NCI-H1930 (cell line): ENCODE results near the gene GPALPP1.
"Not testable (repeated sequence)": the region's sequence is repeated elsewhere in the genome, so short reads cannot be mapped to it uniquely, and the experiment has no call there.

Experiments used
- DNase-seq, 2 experiments: peaks; one replicate each; lab custom pipeline; 2025; lab: John Stamatoyannopoulos, UW

The GPALPP1 gene

GRCh38 chr13:44989071-44989889, at the start of gene GPALPP1, which contains the start of gene NUFIP1:
TSS of gene GPALPP1 (plus strand) at chr13:44989538. CDS start at chr13:44989655, 117 bp downstream.
TSS of gene NUFIP1 (minus strand) at chr13:44989471. CDS start at chr13:44989436, 35 bp downstream.
- peak; percentile 88 to 90 for DNase-seq

GRCh38 chr13:44943411-44943810, 45.9 kb upstream of the GPALPP1 start:
- not testable (repeated sequence) for DNase-seq

- DNase-seq = no peak
These were observed 38.2 kb upstream of the GPALPP1 start for GRCh38 chr13:44951184-44951583.

GRCh38 chr13:44952671-44953070, 36.7 kb upstream of the GPALPP1 start:
- DNase-seq = no peak

- DNase-seq = no peak
These were observed 35.1 kb upstream of the GPALPP1 start for GRCh38 chr13:44954224-44954623.

- DNase-seq = no peak
These were observed 33.9 kb upstream of the GPALPP1 start for GRCh38 chr13:44955406-44955805.

GRCh38 chr13:44961997-44962396, 27.3 kb upstream of the GPALPP1 start:
- no peak for DNase-seq

GRCh38 chr13:44967704-44968433, 21.5 kb upstream of the GPALPP1 start:
- DNase-seq = no peak

GRCh38 chr13:44968434-44968815, 20.9 kb upstream of the GPALPP1 start:
- DNase-seq = no peak

GRCh38 chr13:44969551-44970484, 19.5 kb upstream of the GPALPP1 start:
- peak in 1 of 2 experiments; percentile 30 for DNase-seq

GRCh38 chr13:44971656-44972595, 17.4 kb upstream of the GPALPP1 start:
- no peak for DNase-seq

- DNase-seq = peak in 1 of 2 experiments; percentile 20
These were observed 16.3 kb upstream of the GPALPP1 start for GRCh38 chr13:44972956-44973581.

- no peak for DNase-seq
These were observed 15.1 kb upstream of the GPALPP1 start for GRCh38 chr13:44974056-44974793.

- DNase-seq = no peak
These were observed 13.1 kb upstream of the GPALPP1 start for GRCh38 chr13:44976196-44976595.

GRCh38 chr13:44976949-44977583, 12.3 kb upstream of the GPALPP1 start:
- DNase-seq = no peak

- DNase-seq = no peak
These were observed 11.0 kb upstream of the GPALPP1 start for GRCh38 chr13:44978328-44978727.

- no peak for DNase-seq
These were observed 603 bp downstream of the GPALPP1 start for GRCh38 chr13:44989941-44990340.

GRCh38 chr13:45003417-45003816, 14.1 kb downstream of the GPALPP1 start:
- DNase-seq = no peak

GRCh38 chr13:45004096-45004495, 14.8 kb downstream of the GPALPP1 start:
- DNase-seq = no peak
